Measurements from ENCODE around the gene CARD14.

CARD14 gene

GRCh38 chr17:80217703-80218362, 48.0 kb downstream of the CARD14 start:
- no peak overlapping the region for H3K4me3 ChIP-seq (ENCODE audit: low read depth, low read length)
- in situ Hi-C loops (cut with HindIII; ENCODE audit: low sequenced_read_pairs): no loop called here
- no peak for TF ChIP-seq CTCF (IDR thresholded peaks at IDR 0.05; ENCODE audit: low read depth, low read length, missing control alignments)
- DNase-seq (ENCODE audit: low read depth): no peak

GRCh38 chr17:80218391-80218790, 48.6 kb downstream of the CARD14 start:
- TF ChIP-seq CTCF (IDR thresholded peaks at IDR 0.05; ENCODE audit: low read depth, low read length, missing control alignments): no peak
- DNase-seq (ENCODE audit: low read depth): no peak
- in situ Hi-C loops (cut with HindIII; ENCODE audit: low sequenced_read_pairs): no loop called here
- no peak overlapping the region for H3K4me3 ChIP-seq (ENCODE audit: low read depth, low read length)

- H3K4me3 ChIP-seq (ENCODE audit: low read depth, low read length): peak overlapping the region; percentile 59
- peak; percentile 80 for DNase-seq (ENCODE audit: low read depth)
- in situ Hi-C loops (cut with HindIII; ENCODE audit: low sequenced_read_pairs): no loop called here
- TF ChIP-seq CTCF (IDR thresholded peaks at IDR 0.05; ENCODE audit: low read depth, low read length, missing control alignments): no peak
Observed at GRCh38 chr17:80219013-80219762, 49.4 kb downstream of the CARD14 start.

- DNase-seq (ENCODE audit: low read depth): no peak
- no peak for TF ChIP-seq CTCF (IDR thresholded peaks at IDR 0.05; ENCODE audit: low read depth, low read length, missing control alignments)
- in situ Hi-C loops (cut with HindIII; ENCODE audit: low sequenced_read_pairs): no loop called here
- H3K4me3 ChIP-seq (ENCODE audit: low read depth, low read length): peak overlapping the region; percentile 59
Observed at GRCh38 chr17:80219763-80220053, 49.9 kb downstream of the CARD14 start.

GRCh38 chr17:80220054-80220735, 50.4 kb downstream of the CARD14 start, which contains the start of the genes SGSH and SLC26A11:
Gene SGSH, minus strand, starts transcription at chr17:80220333. Its CDS starts 20 bp downstream, at chr17:80220313.
Gene SLC26A11, plus strand, starts transcription at chr17:80220427. Its CDS starts 1,134 bp downstream, at chr17:80221561.
- DNase-seq (ENCODE audit: low read depth): peak; percentile 11
- in situ Hi-C loops (cut with HindIII; ENCODE audit: low sequenced_read_pairs): no loop called here
- no peak for TF ChIP-seq CTCF (IDR thresholded peaks at IDR 0.05; ENCODE audit: low read depth, low read length, missing control alignments)
- peak within 1 kb of the TSS; percentile 59 for H3K4me3 ChIP-seq (ENCODE audit: low read depth, low read length)

GRCh38 chr17:80220736-80221215, 50.9 kb downstream of the CARD14 start:
- in situ Hi-C loops (cut with HindIII; ENCODE audit: low sequenced_read_pairs): no loop called here
- peak overlapping the region; percentile 59 for H3K4me3 ChIP-seq (ENCODE audit: low read depth, low read length)
- TF ChIP-seq CTCF (IDR thresholded peaks at IDR 0.05; ENCODE audit: low read depth, low read length, missing control alignments): no peak
- no peak for DNase-seq (ENCODE audit: low read depth)

All from astrocyte of the cerebellum (primary cell).